Stimulated activated CD4-positive, alpha-beta T cell treated with anti-CD3 and anti-CD28 coated beads, Interleukin-4, amount 100 ng/mL, for 4 hours (primary cell): ENCODE data around the gene CDS2.
A peak's percentile ranks its signal among the peaks of the same experiment; 100 is the strongest.

ENCODE experiments used
- DNase-seq, 2 experiments: peaks; one replicate each; pipeline ENCODE4 v3.0.0-alpha.2; 2020

Gene CDS2

DNA sequence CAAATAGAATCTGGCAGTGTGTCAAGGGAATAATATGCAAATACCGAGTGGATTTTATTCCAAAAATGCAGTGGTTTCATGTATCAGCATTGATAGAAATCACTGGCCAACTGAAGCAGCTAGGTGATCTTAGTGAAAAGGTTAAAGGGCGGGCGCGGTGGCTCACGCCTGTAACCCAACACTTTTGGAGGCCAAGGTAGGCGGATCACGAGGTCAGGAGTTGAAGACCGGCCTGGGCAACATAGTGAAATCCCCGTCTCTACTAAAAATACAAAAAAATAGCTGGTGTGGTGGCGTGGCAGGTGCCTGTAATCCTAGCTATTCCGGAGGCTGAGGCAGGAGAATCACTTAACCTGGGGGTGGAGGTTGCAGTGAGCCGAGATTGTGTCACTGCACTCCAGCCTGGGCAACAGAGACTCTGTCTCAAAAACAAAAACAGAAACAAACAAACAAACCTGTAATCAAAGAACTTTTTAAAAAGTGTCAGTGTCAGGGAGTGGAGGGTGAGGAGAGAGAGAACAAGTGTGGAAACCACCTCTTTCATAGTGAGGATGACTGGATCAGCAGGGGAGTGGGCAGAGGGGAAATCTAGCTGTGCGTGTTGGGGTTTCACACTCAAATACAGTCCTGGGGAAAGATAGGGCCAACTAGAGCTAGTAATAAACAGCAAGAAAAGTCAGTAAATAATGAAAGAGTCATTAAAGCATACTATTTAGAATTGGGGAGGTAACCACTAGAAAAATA is 57.1 kb downstream of the CDS2 start:
- DNase-seq: no peak

- no peak for DNase-seq
Measured at GRCh38 chr20:5184684-5185083, 57.9 kb downstream of the CDS2 start.

DNA sequence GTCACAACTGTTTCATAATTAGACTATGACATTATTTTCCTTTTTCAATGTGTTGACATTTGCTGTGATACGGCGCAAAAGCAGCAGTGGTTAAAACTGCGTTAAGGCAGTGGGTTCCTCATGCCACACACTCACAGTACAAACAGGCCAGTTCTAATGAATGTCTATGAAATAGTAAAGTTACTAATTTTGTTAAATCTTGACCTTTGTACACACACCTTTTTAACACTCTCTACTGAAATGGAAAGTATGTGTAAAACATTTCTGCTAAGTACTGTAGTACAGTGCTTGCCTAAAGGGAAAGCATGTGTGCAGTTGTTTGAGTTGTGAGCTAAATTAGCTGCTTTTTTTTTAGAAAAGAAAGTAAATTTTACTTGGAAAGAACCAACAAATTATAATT is 60.3 kb downstream of the CDS2 start:
- DNase-seq: no peak

GRCh38 chr20:5188736-5189135 is 61.9 kb downstream of the CDS2 start:
- DNase-seq: no peak

DNA sequence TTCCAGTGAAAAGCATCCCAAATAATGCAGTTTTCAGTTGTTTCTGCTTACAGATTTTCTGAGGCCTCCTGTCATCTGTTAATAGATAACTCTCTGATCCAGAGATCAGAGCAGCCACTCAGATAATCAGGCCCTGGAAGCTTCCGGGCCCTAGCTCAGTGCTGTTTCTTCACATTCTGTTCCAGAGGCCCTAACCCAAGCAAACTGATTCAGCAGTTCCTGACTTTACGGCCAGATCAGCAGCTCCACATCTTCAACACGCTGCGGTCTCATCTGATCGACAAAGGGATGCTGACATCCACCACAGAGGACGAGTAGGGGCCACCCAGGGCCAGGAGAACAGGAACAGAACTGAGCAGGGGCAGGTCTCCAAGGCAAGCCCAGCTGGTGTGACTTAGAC is 63.1 kb downstream of the CDS2 start:
- no peak for DNase-seq

DNA sequence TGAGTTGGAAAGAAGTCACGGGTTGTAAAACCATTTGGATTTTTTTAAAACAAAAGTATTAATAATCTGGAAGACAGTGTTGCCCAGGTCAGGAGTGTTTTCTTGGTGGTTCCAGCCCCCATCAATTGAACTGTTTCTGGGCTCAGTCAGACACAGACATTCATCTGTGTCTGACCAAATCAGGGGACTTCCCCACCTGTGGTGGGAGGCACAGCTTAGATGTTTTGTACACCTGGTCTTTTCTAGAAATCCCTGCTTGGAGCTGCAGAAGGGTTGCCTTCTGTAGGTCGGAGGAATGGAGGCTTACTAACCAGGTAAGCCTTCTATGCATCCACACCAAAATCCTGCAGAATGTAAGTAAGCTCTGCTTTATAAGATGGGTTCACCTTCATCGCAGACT is 63.6 kb downstream of the CDS2 start:
- no peak for DNase-seq

DNA sequence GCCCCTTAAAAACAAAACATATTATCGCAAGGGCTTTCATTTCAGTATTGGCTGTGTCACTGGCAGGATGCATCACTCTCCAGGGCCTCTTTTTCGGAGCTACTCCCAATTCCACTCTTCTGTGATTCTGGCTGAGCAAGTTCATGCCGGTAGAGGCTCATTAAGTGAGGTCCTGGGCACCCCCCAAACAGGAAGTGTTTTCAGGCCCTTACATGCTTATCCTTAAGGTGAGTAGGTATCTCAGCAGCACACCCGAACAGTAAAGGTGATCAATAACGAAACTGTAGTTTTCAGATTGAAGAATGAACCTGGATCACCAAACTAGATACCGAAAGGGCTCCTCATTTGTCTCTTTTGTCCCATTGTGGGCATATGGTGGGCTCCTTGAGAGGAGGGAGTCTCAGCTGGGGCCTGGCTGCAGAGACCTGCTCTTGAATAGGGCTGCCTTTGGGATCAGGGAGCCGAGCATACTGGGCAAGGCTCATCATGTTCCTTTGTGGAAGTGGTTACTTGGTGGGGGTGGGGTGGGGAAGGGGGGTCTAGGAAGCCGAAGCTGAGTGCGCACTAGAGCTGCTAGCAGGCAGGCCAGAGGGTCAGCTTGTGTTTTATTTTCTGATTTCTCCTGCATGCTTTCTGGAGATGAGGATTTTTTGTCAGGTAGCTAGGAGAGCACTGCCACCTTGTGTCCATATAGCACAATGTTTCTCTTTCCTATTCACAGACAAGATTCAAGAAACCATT is 65.2 kb downstream of the CDS2 start:
- no peak for DNase-seq

- DNase-seq: no peak
Measured at GRCh38 chr20:5192570-5193431, 66.0 kb downstream of the CDS2 start.

DNA sequence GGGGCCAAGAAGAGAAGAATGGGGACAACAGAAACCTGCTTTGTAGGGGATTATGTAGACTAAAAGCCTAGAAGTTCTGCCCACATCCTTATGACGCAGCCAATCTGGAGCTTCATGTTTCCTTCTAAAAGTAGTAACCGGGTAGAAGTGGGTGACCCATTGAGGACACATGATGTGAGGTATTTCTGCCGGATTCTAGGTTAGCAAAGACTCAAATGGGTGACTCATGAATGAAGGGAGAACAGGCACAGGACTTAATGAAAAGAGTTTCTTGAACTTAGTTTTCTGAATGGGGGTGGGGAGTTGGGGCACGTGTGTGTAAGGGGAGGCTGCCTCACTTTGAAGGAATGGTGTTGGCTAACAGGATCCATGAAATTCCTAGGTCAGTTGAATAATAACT is 68.8 kb downstream of the CDS2 start:
- no peak for DNase-seq

DNA sequence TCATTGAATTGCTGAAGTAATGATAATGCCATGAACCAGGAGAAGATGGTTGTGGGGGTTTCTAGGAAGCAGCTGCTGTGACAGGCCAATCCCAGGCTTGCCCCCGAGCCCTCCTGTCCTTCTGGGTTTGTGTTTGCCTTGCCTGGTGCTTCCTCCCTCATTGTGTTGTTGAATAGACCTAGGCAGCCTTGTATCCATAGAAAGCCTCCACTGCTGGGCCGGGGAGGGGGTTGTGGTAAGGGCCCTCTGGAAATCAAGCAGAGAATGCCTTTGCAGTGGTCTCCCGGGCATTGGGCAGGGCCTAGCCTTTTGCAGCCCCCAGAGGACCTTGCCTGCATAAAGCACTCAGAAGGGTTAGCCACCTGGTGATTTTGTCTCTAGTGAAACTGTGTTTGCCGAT is 69.3 kb downstream of the CDS2 start:
- DNase-seq: no peak

DNA sequence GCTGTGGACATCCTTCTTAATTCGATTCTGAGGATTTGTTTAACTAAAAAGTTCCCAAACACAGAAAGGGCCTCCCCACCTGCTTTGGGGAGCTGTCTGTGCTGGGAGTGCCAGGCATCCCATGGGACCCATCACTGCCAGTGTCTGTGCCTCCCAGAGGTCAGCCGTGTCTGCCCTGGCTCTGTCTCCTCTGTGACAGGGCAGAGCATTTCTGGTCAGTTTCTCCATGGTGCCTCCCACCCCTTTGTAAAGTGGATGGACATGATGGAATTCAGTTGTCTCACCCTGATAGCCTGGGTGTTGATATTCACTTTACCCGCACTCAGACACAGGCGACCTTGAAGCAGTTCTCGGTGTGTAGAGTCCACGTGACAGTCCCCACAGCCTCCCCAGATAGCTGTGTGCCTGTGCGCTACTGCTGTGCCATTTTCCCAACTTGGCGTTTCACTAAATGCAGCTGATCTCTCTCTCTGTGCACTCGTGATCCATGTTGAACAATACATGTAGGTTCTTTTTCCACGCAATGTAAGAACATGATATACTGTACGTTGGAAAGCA is 70.5 kb downstream of the CDS2 start:
- DNase-seq: no peak

- DNase-seq: no peak
Measured at GRCh38 chr20:5197847-5198650, 71.2 kb downstream of the CDS2 start.

- DNase-seq: no peak
Measured at GRCh38 chr20:5198651-5198924, 71.8 kb downstream of the CDS2 start.

GRCh38 chr20:5203380-5203779 is 76.6 kb downstream of the CDS2 start:
- DNase-seq: no peak

DNA sequence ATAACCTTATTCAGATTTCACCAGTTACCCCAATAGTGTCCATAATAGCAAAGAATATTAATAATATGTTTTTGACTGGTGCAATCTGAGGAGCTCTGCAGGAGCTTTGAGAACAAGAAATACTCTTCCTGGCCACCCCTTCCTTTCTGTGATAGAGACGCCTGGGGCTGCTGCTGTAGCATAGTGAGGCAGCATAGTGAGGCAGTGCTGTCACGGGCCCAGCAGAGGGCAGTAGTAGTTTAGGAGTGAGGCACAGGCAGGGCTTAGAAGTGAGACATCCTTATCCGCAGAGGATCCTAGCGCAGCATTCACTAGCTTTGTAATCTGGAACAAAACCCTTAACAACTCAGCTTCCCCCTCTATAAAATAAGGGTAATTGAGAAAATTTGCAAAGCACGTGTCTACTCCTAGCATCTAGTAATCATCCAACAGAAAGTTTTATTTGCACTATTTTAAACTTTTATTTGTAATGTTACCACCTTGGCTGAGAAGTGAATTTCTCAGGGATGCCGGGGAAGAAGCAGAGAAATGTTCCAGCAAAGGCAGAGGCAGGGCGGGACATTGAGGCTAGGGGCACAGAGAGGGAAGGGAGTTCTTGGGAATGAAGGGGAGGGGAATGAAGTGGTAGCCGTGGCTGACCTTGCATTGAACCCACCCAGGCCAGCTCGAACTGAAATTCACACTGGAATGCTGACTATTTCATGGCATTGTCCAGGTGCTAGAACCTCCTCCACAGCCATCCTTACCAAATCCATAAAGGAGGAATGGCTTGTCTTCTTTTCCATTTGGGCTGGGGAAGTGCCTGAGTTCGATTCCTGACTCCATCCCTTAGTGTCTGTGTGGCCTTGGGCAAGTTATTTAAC is 78.8 kb downstream of the CDS2 start:
- peak; percentile 54 to 60 for DNase-seq

- DNase-seq: no peak
Measured at GRCh38 chr20:5207138-5207537, 80.3 kb downstream of the CDS2 start.

- no peak for DNase-seq
Measured at GRCh38 chr20:5211803-5212714, 85.3 kb downstream of the CDS2 start.

GRCh38 chr20:5212907-5213487 is 86.2 kb downstream of the CDS2 start:
- DNase-seq: no peak

DNA sequence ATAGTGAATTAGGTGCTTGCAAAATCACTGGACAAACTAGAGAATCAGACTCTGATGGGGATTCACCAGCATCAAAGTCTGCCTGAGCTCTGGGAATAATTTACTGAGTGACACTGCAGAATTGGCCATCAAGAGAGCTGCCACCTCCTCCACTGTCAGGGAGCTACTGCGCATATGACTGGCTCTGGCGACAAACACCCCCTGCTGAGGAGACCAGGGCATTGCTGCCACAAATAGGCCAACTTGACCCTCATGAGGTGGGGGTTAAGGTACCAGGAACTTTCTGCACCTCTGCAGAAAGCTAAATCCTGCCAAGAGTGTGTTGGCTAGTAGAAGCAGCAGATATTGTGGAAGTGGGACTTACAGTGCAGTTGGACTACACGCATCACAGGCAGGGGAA is 88.0 kb downstream of the CDS2 start:
- DNase-seq: no peak

DNA sequence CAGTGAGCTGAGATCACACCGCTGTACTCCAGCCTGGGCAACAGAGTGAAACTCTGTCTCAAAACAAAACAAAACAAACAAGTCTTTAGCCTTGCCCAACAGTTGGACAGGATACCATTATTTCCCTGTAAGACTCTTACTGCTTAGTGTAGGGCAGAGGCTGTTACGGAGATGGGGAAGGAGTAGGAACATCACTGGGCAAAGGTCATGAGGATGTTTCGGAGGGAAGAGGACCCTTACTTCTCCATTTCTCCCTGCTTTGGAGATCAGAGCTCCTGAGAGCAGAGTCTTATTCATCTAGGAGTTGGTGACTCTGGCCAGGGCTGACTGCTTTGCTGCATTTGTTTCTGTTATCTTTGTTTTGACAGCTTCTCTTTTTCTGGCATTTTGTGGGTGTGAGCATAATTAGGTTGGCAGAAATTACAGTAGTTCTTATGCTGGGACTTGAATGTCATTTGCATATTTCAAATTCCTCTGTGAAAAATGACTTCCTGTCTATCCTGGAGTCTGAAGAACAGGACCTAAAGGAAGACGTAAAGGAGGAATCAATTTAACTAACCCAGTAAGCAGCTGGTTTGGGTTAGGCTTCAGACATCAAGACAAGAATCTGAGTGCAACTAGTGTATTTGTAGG is 89.0 kb downstream of the CDS2 start:
- no peak for DNase-seq
